ENCODE data around the gene MAGEF1. TPM values are rescaled to one million over a fixed set of nuclear protein-coding genes. Genes with fewer than 3 reads are reported as not detected.

The MAGEF1 gene, protein sequence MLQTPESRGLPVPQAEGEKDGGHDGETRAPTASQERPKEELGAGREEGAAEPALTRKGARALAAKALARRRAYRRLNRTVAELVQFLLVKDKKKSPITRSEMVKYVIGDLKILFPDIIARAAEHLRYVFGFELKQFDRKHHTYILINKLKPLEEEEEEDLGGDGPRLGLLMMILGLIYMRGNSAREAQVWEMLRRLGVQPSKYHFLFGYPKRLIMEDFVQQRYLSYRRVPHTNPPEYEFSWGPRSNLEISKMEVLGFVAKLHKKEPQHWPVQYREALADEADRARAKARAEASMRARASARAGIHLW
- polyA plus RNA-seq (2013, experiment 1 of 2; ENCODE audit: insufficient read length): 38.0 TPM
- polyA plus RNA-seq (2013, experiment 2 of 2; ENCODE audit: insufficient read length): 39.8 TPM

DNA sequence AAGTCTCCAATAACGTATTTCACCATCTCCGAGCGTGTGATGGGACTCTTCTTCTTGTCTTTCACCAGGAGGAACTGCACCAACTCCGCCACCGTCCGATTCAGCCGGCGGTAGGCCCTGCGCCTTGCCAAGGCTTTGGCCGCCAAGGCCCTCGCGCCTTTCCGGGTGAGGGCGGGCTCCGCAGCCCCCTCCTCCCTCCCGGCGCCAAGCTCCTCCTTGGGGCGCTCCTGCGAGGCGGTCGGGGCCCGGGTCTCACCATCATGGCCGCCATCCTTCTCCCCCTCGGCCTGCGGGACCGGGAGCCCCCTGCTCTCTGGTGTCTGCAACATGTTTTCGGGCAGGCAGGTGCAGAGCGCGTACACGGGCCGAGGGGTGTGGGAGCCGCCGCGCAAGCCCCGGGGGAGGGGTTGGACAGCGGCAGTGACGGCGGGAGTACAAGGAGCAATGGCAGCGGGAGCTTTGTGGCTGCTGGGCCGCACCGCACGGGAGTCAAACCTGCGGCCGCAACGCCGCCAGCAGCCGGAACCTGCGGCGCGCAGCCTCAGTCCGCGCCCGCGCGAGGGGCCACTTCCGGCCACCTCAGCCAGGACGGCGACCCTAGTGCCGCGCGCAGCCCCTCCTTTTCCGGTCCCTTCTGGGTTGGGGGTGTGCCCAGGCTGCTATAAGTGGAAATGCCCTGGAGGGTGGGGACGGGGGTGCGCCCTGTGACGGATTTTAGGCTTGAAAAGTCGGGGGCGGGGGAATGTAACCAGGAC lies at the start of gene MAGEF1:
MAGEF1 (minus strand) TSS at position 572 of the 755 bp plus-strand sequence; CDS start at position 329, 243 bp downstream.
- DNase-seq: peak; percentile 90

DNA sequence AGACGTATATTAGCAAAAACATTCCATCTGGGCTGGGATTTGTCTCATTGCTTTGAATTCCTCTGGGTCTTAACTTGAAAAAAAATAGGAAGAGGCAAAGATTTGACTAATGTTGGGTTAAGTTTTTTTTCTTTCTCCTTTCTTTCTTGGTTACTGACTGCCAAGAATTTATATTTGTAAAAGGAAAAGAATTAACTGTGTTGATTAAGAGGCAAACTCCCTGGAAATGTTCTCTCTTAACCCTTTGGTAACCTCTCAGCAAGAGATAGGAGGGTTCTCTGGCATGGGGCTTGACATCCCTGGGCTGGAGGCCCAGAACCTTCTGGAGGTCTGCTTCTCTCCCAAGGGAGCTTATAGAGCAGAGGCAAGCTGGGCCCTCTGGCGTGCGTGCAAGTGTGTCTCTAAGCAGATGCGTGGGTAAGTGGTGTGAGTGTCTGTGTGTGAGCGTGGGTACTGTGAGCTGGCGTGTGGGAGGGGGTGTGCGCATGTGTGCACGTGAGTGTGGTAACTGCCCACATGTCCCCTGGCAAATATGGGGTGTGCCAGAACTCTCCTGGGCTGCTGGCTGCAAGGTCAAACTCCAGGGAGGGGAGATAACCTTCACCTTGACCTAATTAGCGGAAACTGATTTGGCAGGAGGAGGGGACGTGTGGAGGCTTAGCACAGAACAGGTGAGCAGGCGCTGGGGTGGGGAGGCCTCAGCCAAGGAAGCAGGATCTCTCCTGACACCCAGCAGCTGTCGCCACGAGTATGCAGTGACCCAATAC lies 49.4 kb upstream of the MAGEF1 start:
- peak; percentile 95 for DNase-seq

DNA sequence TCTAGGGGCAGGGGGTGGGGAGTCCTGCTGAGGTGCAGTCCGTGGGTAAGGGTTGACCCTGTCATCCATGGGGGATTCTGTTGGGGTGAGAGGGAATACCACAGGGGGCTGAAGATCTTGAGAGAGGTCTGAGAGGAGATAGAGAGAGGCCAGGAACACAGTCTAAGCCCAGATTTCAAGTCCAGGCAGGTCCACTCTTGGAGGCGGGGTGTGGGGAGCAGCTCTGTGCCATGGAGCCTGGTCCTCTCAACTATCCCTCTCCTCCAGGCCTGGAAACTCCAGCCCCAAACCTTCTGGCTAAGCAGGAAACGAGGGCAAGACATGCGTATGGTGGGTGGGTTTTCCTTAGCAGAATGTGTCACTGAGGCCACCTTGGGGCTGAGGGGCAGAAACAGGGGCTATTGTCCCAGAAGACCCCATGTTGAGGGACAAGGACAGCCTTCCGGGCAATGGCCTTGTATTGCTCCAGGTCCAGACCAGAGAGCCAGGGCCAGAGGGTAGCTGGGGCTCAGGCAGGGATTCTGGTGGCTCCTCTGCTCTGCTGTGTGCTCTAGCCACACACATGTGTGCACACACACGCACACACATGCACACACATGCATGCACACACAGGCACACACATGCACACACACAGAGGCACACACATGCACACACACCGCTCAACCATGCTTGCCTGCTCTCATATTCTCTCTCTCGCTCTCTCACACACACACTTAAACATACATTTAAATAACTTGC lies 48.6 kb upstream of the MAGEF1 start:
- DNase-seq: no peak

DNA sequence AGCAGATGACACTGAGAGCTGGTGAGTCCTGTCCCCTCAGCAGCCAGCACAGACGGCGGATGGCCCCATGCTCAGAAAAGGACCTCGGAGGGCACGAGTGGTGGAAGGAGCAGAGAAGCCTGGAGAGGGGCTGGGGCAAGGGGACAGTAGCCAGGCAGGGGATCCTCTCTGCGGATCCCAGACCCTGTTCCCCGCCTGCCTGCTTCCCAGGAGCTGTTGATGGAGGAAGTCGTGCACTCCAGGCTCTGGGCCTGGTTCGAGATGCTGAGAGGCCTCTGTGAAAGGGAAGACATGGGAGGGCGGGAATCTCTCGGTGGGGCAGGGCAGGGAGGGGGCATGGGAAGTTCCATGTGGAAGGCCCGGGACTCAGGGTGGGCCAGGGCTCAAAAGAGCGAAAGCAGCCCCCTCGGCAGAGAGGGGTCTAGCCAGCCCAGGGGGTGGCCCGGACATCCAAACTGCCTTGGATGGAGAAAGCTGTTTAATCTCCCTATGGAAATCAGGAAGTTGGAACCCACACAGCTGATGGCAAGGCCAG lies 47.9 kb upstream of the MAGEF1 start:
- no peak for DNase-seq

DNA sequence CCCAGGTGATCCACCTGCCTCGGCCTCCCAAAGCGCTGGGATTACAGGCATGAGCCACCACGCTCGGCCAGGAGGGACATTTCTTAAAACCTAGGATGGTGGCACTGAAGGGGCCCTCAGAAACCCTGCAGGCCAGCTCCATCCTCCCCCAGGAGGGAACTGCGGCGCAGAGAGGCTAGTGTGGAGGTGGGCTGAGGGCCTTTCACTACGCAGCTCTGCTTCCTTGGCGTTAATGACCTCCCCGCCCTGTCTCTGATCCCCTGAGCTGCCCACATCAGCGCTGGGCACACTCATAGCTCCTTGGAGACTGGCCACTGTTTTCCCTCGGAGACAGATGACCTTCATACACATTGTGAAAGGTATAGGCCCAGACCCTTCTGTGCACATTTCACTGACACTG lies 46.2 kb upstream of the MAGEF1 start:
- DNase-seq: no peak

DNA sequence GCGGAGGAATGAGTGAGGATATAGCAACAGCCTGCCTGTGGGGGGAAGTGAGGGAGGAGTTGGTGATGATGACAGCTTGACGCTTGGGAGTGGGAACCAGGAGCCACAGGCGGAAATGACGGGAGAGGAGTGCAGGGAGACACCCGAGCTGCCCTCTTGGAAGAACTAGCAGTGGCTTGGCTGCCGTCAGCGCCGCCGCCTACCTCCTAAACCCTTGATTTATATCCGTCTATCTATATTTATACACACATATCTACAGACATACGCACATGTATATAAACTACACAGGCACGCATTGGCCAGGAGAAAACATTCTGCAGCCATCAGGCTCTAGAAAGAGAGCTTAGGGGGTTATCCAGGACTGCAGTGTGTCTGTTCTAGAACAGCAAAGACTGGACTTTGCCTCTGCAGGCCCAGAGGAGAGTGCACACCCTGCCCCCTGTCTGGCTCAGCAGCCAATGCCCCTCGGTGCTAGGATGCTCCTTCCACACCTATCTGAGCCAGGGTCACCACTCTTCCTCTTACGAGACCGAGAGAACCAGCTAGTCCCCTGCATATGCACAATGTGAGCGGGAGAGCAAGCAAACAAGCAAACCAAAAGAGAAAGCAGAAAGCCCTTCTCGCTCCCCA lies 45.3 kb upstream of the MAGEF1 start:
- DNase-seq: peak; percentile 95

DNA sequence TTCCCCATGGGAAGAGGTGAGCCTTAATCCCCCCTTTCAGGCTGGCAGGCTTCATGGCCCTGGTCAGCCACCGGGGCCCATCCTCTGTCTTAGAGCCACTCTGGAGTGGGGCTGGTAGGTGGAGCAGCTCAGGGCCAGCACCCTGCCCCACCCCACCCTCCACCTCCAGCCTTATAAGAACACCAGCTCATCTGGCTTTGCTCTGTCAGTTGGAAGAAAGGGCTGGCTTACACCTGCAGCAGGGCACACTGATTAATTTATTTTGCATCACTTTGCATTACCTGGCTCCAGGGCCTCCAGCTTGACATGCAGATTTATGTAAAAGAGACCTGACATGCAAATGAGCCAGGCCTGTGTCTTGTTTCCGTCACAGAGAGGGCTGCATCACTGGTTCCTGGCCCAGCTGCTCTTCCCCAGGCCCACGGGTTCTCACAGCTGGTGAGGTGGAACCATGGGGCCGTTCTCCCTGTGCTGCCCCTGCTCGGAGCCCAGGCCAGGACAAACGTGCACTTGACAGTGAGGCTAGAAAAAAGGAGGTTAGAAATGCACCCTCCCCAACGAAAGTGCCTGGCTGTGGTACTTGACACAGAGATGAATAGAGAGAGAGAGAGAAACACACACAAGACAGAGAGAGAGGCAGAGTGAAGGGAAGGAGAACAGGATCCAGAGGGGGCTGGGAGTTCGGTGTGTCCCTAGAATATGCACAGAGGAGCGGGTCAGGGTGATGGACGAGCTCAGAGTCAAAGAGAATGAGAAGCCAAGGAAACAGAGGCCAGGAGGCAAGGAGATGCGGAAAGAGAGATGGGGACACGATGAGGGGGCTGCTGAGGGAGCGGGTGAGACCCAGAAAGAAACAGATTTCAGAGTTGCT lies 44.5 kb upstream of the MAGEF1 start:
- no peak for DNase-seq

DNA sequence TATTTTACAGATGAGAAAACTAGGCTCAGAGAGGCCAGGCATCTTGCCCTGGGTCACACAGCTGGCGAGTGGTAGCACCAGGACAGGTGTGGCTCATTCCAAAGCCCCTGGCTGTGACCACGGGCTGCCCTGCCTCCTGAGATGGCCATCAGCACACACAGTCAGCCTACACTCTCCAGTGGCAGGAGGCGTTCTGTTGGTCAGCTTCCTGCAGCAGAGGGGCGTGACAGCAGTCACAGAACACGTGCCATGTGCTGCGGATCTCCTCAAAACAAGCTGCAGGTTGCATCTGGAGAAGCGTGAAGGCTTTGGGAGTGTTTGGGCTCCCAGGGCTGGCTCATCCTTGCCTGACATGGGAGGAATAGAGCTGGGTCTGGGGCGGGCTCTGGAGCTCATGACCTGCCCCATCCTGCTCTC lies 43.5 kb upstream of the MAGEF1 start:
- no peak for DNase-seq

DNA sequence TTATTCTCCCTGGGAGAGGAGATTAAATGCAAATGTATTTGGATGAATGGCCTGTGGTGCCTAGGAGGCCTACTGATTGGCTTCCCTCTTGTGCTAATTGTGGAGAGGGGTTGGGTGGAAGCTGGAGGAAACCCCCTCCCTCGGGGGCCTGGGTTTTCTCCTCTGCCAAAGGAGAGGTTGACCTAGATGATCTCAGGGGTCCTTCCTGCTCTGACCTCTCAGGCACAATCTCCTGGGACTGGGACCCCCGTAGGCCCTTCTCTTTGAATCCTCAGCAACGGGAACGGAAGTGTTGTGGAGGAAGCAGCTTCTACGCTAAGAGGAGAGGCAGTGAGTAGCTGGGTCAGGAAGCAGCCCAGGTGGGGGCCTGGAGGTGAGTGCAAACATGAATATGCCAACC lies 40.5 kb upstream of the MAGEF1 start:
- DNase-seq: no peak

DNA sequence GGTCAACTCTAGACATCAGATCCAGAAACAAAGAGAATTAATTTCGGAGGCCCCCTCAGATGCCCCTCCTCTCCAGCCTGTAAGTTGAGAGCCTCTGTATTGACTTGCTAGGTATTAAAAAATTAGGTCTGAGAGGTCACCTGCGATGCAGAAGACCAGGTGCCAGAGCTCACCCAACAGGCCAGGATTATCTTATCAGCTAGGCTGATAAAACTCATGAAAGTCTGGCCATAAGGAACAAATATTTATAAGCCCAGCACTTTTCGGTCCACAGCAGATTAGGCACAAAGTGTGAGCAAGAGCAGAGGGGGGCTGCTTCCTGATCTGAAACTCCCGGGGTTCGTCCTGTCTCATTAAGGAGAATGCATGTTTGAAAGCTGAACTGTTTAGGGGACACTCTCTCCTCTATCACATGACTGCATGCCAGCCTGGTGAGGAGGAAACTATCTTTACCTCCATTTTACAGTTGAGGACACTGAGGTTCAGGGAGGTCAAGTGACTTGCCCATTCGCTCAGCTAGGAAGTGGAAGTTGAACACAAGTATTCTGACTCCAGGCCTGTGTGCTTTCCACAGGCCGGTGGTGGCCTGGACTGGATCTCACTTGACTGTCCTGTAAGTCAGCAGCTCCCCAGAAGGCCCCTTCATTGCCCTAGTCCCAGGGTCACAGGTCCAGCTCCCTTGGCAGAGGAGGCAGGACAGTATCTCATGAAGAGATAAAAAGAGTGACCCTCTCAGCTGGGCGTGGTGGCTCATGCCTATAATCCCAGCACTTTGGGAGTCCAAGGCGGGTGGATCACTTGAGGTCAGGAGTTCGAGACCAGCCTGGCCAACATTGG lies 39.6 kb upstream of the MAGEF1 start:
- DNase-seq: no peak

DNA sequence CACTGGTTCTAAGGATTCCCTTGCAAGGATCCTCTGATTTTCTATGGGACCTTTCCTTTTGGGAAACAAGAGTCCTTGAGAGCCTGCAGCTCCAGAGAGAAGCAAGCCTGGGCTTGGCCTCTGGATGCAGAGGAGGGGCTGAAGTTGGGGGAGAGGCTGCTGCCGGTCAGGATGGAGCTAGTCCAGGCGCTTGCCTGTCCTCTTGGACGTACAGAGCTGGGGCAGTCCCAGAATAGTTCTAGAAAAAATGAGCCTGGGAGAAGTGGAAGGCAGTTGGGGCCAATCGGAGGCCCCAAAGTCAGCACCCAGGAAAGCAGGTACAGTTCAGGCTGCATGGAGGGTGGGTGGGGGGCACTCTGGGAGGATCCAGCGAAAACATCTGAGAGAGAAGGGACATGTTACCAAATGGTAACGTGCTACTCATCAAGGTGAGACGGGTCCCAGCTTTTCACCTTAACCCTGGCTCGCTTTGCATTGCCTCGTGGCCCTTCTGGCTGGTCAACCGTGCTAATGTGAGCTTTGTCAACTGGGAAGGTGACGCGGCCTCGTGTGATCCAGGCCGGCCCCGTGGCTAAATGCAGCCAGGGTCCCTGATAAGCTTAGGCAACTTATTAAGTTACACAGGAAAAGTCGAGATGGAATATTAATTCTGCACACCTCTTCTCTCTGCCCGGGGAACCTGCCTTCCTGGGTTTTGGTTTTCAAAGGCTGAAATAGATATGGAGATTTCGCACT lies 38.7 kb upstream of the MAGEF1 start:
- DNase-seq: no peak

DNA sequence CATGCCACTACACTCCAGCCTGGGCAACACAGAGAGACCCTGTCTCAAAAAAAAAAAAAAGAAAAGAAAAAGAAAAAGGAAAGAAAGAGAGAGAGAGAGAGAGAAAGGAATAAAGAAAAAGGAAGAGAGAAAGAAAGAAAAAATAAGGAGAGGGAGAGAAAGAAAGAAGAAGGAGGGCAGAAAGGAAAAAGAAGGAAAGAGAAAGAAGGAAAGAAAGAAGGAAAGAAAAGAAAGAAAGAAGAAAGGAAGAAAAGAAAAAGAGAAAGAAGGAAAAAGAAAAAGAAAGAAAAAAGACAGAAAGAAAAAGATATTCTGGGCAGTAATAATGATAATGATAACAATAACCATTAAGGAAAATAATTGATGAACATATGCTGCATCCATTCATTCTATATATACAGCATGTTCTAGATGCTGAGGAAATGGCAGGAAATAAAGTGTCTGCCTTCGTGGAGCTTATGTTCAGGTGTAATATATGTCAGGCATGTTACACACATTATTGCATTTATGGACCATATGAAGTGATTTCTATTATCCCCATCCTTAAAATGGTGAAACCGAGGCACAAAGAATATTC lies 37.4 kb upstream of the MAGEF1 start:
- no peak for DNase-seq

DNA sequence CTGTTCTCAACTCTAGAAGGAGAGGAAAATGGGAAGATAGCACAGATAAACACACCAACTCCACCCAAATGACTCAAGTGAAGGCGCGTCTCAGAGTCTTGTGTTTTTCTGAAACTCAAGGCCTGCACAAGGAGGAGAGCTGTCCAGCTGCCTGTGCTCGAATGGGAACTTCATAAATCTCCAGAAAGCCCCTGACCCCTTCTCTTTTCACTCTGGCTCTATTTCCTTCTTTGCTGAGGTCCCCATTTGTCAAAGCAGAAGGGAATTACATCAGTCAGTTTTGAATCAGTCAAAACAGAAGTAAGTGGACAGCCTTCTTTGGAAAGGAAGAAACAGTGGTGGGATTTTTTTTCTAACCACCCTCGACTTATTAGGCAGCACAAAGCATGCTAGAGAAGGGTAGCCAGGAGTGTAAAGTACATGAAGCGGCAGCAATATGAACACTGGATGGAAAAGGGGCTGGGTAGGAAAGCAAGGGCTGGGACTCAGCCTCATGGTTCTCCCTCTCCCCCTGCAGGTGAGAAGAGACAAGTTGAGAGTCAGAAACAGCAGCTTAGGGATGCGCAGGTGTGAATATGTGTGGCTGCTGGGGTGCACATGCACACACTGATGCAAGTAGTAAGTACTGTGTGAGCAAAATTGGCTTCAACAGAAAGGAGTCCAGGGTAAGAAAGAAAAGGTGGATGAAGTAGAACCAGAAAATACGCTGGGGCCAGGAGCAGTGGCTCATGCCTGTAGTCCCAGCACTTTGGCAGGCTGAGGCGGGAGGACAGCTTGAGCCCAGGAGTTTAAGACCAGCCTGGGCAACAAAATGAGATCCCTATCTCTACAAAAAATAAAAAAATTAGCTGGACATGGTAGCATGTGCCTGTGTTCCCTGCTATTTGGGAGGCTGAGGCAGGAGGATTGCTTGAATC lies 36.6 kb upstream of the MAGEF1 start:
- DNase-seq: peak; percentile 31

DNA sequence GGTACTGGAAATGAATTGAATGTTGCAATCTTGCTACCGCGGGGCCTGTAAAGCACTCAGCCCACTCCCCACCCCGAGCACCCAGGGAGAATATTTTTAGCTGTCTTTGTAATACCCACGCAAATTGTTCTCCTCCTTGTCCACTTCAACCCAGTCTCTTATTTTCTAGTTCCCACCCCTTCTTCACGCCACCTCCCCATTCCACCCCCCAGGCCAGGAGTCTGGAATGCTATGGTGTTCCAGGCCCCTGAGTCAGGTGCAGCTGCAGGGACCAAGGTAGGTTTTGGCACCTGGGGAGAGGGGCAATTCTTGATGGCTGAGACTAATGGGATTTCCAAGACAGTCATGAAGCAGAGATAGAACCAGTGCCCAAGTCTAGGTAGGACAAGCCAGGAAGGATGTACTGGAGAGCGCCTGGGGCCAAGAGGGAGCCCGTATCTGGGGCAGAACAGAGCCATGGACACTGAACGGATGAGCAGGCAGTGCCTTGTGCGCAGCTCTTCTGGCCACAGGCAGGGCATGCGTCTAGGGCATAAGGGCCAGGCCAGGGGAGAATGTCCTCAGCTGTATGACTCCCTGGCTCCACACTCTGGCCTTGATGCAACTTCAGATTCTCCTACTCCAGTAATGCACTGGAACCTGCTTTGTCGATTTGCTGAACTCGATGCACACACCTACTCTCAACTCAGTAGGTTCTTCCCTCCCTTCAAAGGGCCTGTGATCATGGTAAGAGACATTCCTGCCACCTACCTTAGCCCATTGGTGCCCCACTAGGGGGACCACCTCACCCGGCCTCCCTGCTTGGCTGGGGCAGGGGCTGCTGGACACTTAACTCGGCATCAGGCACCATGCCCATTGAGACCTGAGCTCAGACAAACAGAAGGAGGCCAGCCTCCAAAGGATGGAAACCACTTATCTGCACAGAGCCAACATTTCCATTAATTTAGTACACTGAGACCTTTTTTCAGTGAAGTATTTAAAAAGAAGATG lies 34.6 kb upstream of the MAGEF1 start:
- no peak for DNase-seq

DNA sequence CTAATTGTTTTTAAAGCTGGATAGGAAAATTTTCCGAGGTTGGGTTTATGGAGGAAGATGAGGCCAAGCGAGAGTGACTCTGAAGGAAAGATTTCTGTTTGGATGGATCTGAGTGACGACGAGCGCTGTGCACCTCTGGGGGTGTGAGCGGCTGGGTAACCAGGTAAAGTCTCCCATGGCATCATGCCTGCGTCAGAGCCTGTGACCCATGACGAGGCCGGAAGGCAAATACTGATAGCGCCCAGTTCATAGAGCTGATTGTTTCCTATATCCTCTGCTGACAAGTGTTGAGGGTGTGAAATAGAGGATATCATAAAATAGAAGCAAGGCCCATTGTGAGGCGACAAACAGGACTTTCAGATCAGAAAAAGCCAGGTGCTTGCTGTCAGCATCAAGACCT lies 33.7 kb upstream of the MAGEF1 start:
- no peak for DNase-seq

DNA sequence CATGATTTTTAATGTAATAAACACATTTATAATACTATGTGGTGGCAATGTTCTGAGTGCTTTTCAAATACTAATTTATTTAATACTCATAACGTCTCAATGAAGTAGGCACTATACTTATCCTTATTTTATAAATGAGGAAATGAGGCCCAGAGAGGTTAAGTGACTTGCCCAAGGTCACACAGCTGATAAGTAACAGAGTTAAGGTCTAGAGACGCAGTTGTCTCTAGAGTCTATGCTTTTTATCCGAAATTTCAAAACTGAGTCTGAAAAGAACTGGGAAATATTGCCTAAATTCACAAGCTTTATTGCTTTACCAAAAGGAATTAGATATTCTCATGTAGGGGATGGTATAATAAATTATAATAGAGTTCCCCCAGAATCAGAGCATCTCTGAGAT lies 31.4 kb upstream of the MAGEF1 start:
- DNase-seq: no peak

Data from fibroblast of skin of abdomen (primary cell).